ENCODE results near the gene ASPM. TPM values are rescaled to one million over a fixed set of nuclear protein-coding genes. Genes with fewer than 3 reads are reported as not detected.

Gene ASPM
- total and polyA plus RNA-seq, 2 of the 4 experiments (the other 2 are of a cell fraction), result 7.1 to 27.8 TPM

- H2BK5ac ChIP-seq (ENCODE audit: low read depth, low read length, poor library complexity, severe bottlenecking), result no peak overlapping the region
- H4K8ac ChIP-seq (ENCODE audit: low read depth in 2 of 2, low read length in 2 of 2), result no peak overlapping the region
- no peak overlapping the region for H3K4me3 ChIP-seq (ENCODE audit: insufficient read depth, low read depth, low read length)
- no peak overlapping the region for H3K56ac ChIP-seq (ENCODE audit: extremely low read depth, insufficient read depth, low read length)
- H2BK120ac ChIP-seq (ENCODE audit: low read depth, low read length), result no peak overlapping the region
- H2AK5ac ChIP-seq (ENCODE audit: low read depth, low read length), result no peak overlapping the region
- no CpG with 5 or more reads among the region's 2 CpGs for WGBS, 2 experiments (ENCODE audit: extremely low coverage in 2 of 2, insufficient read length in 1 of 2)
- no peak overlapping the region for H2BK20ac ChIP-seq (ENCODE audit: low read depth, low read length)
- no peak overlapping the region for H2AFZ ChIP-seq (replicated peaks; ENCODE audit: low read length, poor library complexity)
- H3K23ac ChIP-seq (ENCODE audit: low read depth, low read length), result no peak overlapping the region
- dilution Hi-C loops (cut with HindIII; ENCODE audit: low sequenced_read_pairs, unreplicated experiment) (no loop called here), in situ Hi-C loops (cut with MboI; ENCODE audit: low sequenced_read_pairs) (no loop called here), intact Hi-C loops (cut with micrococcal nuclease) (no loop called here)
- H3K36me3 ChIP-seq (ENCODE audit: control insufficient read depth, insufficient read depth, low read length), result peaks cover 4% of the 10 kb centered on the region
- no peak for DNase-seq
- no peak overlapping the region for H3K4me2 ChIP-seq (ENCODE audit: low read depth, low read length)
- no peak overlapping the region for H2AK9ac ChIP-seq (replicated peaks; ENCODE audit: low read depth, low read length, poor library complexity)
- no peak overlapping the region for H3K27ac ChIP-seq (ENCODE audit: insufficient read depth, low read length)
- H3K27me3 ChIP-seq (ENCODE audit: control insufficient read depth, insufficient read depth, low read length), result no peaks in the 10 kb centered on the region
- no peaks in the 10 kb centered on the region for H3K9me1 ChIP-seq (ENCODE audit: insufficient read depth, low read length)
- H3K4ac ChIP-seq (ENCODE audit: low read depth, low read length), result no peak overlapping the region
- ChIA-PET CTCF (no interaction called here), POLR2A (ENCODE audit: unreplicated experiment) (no interaction called here)
- H3K9me3 ChIP-seq (ENCODE audit: control insufficient read depth, insufficient read depth, low read length), result peaks cover 6% of the 10 kb centered on the region
- BruUV-seq (replicated peaks), result no TSS peak
- H3K4me1 ChIP-seq (ENCODE audit: control insufficient read depth, insufficient read depth, low read length), result no peaks in the 10 kb centered on the region
- no peaks in the 10 kb centered on the region; a peak in 1 of 4 replicates for H3K79me1 ChIP-seq (ENCODE audit: low read depth in 1 of 2, low read length in 2 of 2)
- H3K18ac ChIP-seq (ENCODE audit: low read depth, low read length), result no peak overlapping the region
- ATAC-seq (ENCODE audit: low read depth), result no peak
- H4K20me1 ChIP-seq (ENCODE audit: insufficient read depth, low read length), result no peaks in the 10 kb centered on the region
- no peak overlapping the region for H4K91ac ChIP-seq (ENCODE audit: insufficient read depth, low read depth, low read length)
- no peak for TF ChIP-seq FOS (IDR thresholded peaks at IDR 0.05; ENCODE audit: low read depth, low read length)
- TF ChIP-seq RFX5 (IDR thresholded peaks at IDR 0.05; ENCODE audit: low read depth, low read length), result no peak
- TF ChIP-seq RCOR1 (IDR thresholded peaks at IDR 0.05; ENCODE audit: insufficient replicate concordance, low read length), result no peak
- H3K9ac ChIP-seq (ENCODE audit: low read depth, low read length), result no peak overlapping the region
- H3K14ac ChIP-seq (replicated peaks; ENCODE audit: low read depth, low read length), result no peak overlapping the region
- H4K5ac ChIP-seq (ENCODE audit: low read depth, low read length), result no peak overlapping the region
- no peak overlapping the region for H2BK15ac ChIP-seq (ENCODE audit: low read depth, low read length)
Observed at GRCh38 chr1:197080323-197080722, 66.1 kb downstream of the ASPM start.

Data from IMR-90 (cell line).